Neural progenitor cell (in vitro differentiated cells): ENCODE results near the gene PDLIM5. TPM values are rescaled to one million over a fixed set of nuclear protein-coding genes. Genes with fewer than 3 reads are reported as not detected.

Experiments
- DNase-seq: peaks from one replicate; pipeline ENCODE4 v3.0.0-alpha.2; 2016; ENCODE audit warnings: low spot score
- H2AFZ ChIP-seq: fragments of 200-600 bp; sonication (generic); replicated peaks from 2 replicates; pipeline ENCODE4 v1.6.1; 2016; ENCODE audit warnings: antibody characterized with exemption
- H3F3A ChIP-seq: fragments of 200-600 bp; sonication (generic); 2 replicates; pipeline ENCODE4 v1.6.1; 2016; ENCODE audit warnings: antibody characterized with exemption, low read depth
- H3K27ac ChIP-seq: fragments of 200-600 bp; sonication (generic); 2 replicates; pipeline ENCODE4 v1.5.1; 2016; ENCODE audit warnings: mild to moderate bottlenecking
- H3K27me3 ChIP-seq: fragments of 200-600 bp; sonication (generic); 2 replicates; pipeline ENCODE4 v1.6.1; 2016; ENCODE audit warnings: mild to moderate bottlenecking, moderate library complexity
- H3K36me3 ChIP-seq: fragments of 200-600 bp; sonication (generic); 2 replicates; pipeline ENCODE4 v1.5.1; 2016
- H3K4me1 ChIP-seq: fragments of 200-600 bp; sonication (generic); 2 replicates; pipeline ENCODE4 v1.6.1; 2016; ENCODE audit warnings: mixed run types
- H3K4me2 ChIP-seq: fragments of 200-600 bp; sonication (generic); 2 replicates; pipeline ENCODE4 v1.6.1; 2016
- H3K4me3 ChIP-seq: fragments of 200-600 bp; sonication (generic); 2 replicates; pipeline ENCODE4 v1.5.1; 2016
- H3K79me2 ChIP-seq: fragments of 200-600 bp; sonication (generic); 2 replicates; pipeline ENCODE4 v1.6.1; 2016; ENCODE audit warnings: low read depth
- H3K9ac ChIP-seq: fragments of 200-600 bp; sonication (generic); 2 replicates; pipeline ENCODE4 v1.6.1; 2016
- H3K9me3 ChIP-seq: fragments of 200-600 bp; sonication (generic); 2 replicates; pipeline ENCODE4 v1.5.1; 2016; ENCODE audit warnings: low read depth
- H4K20me1 ChIP-seq: fragments of 200-600 bp; sonication (generic); 2 replicates; pipeline ENCODE4 v1.6.1; 2016; ENCODE audit warnings: low read depth
- H3K27ac Mint-ChIP-seq: 3 replicates; pipeline ENCODE4 v1.8.0; 2021; ENCODE audit warnings: mixed read lengths
- H3K27me3 Mint-ChIP-seq: 2 replicates; pipeline ENCODE4 v1.8.0; 2022; ENCODE audit warnings: low read depth, mild to moderate bottlenecking, inconsistent platforms, moderate library complexity, mixed read lengths; ENCODE audit not compliant: insufficient read depth
- H3K36me3 Mint-ChIP-seq: 3 replicates; pipeline ENCODE4 v1.8.0; 2021; ENCODE audit warnings: mixed read lengths
- H3K4me1 Mint-ChIP-seq: 3 replicates; pipeline ENCODE4 v1.8.0; 2021; ENCODE audit warnings: mixed read lengths
- H3K4me3 Mint-ChIP-seq: 3 replicates; pipeline ENCODE4 v1.8.0; 2021; ENCODE audit warnings: mild to moderate bottlenecking, moderate library complexity, mixed read lengths
- H3K9me3 Mint-ChIP-seq: 3 replicates; pipeline ENCODE4 v1.8.0; 2020; ENCODE audit warnings: mixed read lengths
- CTCF ChIP-seq: fragments of 200-600 bp; sonication (generic); IDR thresholded peaks from 2 replicates; pipeline ENCODE4 v1.5.1; 2017; ENCODE audit warnings: antibody characterized with exemption, mild to moderate bottlenecking
- EZH2 ChIP-seq: fragments of 200-600 bp; sonication (generic); IDR thresholded peaks from 2 replicates; pipeline ENCODE4 v1.6.1; 2017; ENCODE audit warnings: antibody characterized with exemption, mild to moderate bottlenecking, moderate library complexity
- EZH2phosphoT487 ChIP-seq: fragments of 200-600 bp; sonication (generic); IDR thresholded peaks from 2 replicates; pipeline ENCODE4 v1.6.1; 2017; ENCODE audit warnings: antibody characterized with exemption
- total RNA-seq: library from RNA; depleted of rRNA; stranded (reverse); fragments of >200 nt; gene quantifications from 2 replicates; pipeline ENCODE4 v1.2.3, GENCODE V29; 2015; ENCODE audit warnings: low replicate concordance

The PDLIM5 gene
- total RNA-seq, 1 donor from 2014 or later: 68.4 TPM

- no peak for TF ChIP-seq EZH2
- no peak for TF ChIP-seq CTCF
- no peak for TF ChIP-seq EZH2phosphoT487
- no peak overlapping the region for H3K4me3 ChIP-seq
- no peak overlapping the region for H3K27ac Mint-ChIP-seq
Measured at GRCh38 chr4:94419956-94420355, 31.8 kb upstream of the PDLIM5 start.

GRCh38 chr4:94420356-94420755, 31.4 kb upstream of the PDLIM5 start:
- DNase-seq: no peak
- no peaks in the 10 kb centered on the region for H3K36me3 ChIP-seq
- no peak overlapping the region for H3K4me2 ChIP-seq
- H3K27ac ChIP-seq: no peak overlapping the region
- peaks cover 3% of the 10 kb centered on the region for H3K27me3 Mint-ChIP-seq
- H3K9me3 Mint-ChIP-seq: peaks cover 28% of the 10 kb centered on the region
- H3F3A ChIP-seq: no peaks in the 10 kb centered on the region
- no peaks in the 10 kb centered on the region for H4K20me1 ChIP-seq
- H2AFZ ChIP-seq: no peak overlapping the region
- H3K4me3 Mint-ChIP-seq: no peak overlapping the region
- H3K79me2 ChIP-seq: no peaks in the 10 kb centered on the region
- H3K36me3 Mint-ChIP-seq: peaks cover 4% of the 10 kb centered on the region
- no peak overlapping the region for H3K27ac Mint-ChIP-seq
- peaks cover 9% of the 10 kb centered on the region for H3K4me1 ChIP-seq
- no peak for TF ChIP-seq EZH2
- TF ChIP-seq CTCF: no peak
- TF ChIP-seq EZH2phosphoT487: no peak
- no peak overlapping the region for H3K4me3 ChIP-seq
- H3K9me3 ChIP-seq: no peaks in the 10 kb centered on the region
- no peaks in the 10 kb centered on the region for H3K4me1 Mint-ChIP-seq
- no peaks in the 10 kb centered on the region for H3K27me3 ChIP-seq
- H3K9ac ChIP-seq: no peak overlapping the region

More at GRCh38 chr4:94419956-94420355, 31.8 kb upstream of the PDLIM5 start:
- Histone ChIP-seq H3K4me2 (no peak overlapping the region), H2AFZ (no peak overlapping the region), H3K4me1 (peaks cover 9% of the 10 kb centered on the region), H3K9ac (no peak overlapping the region), H3K79me2 (no peaks in the 10 kb centered on the region), H3F3A (no peaks in the 10 kb centered on the region), H3K27me3 (no peaks in the 10 kb centered on the region), H3K27ac (no peak overlapping the region), H3K9me3 (no peaks in the 10 kb centered on the region), H4K20me1 (no peaks in the 10 kb centered on the region), H3K36me3 (no peaks in the 10 kb centered on the region)
- Mint-ChIP-seq H3K4me3 (no peak overlapping the region), H3K9me3 (peaks cover 26% of the 10 kb centered on the region), H3K4me1 (no peaks in the 10 kb centered on the region), H3K27me3 (peaks cover 3% of the 10 kb centered on the region), H3K36me3 (peaks cover 4% of the 10 kb centered on the region)
- DNase-seq: no peak

GRCh38 chr4:94426783-94427182, 25.0 kb upstream of the PDLIM5 start:
- no peak overlapping the region for H3K4me2 ChIP-seq
- no peak overlapping the region for H3K9ac ChIP-seq
- no peaks in the 10 kb centered on the region for H4K20me1 ChIP-seq
- peaks cover 32% of the 10 kb centered on the region for H3K9me3 Mint-ChIP-seq
- no peak overlapping the region for H3K27ac ChIP-seq
- no peaks in the 10 kb centered on the region for H3F3A ChIP-seq
- no peaks in the 10 kb centered on the region for H3K79me2 ChIP-seq
- H3K9me3 ChIP-seq: peaks cover 17% of the 10 kb centered on the region
- H3K4me1 Mint-ChIP-seq: no peaks in the 10 kb centered on the region
- no peaks in the 10 kb centered on the region for H3K27me3 ChIP-seq
- no peak overlapping the region for H3K4me3 Mint-ChIP-seq
- no peak overlapping the region for H3K27ac Mint-ChIP-seq
- TF ChIP-seq EZH2phosphoT487 (no peak), EZH2 (no peak), CTCF (no peak)
- no peak for DNase-seq
- peaks cover 10% of the 10 kb centered on the region for H3K27me3 Mint-ChIP-seq
- peaks cover 1% of the 10 kb centered on the region for H3K36me3 Mint-ChIP-seq
- H2AFZ ChIP-seq: no peak overlapping the region
- H3K4me1 ChIP-seq: no peaks in the 10 kb centered on the region
- no peak overlapping the region for H3K4me3 ChIP-seq
- peaks cover 5% of the 10 kb centered on the region for H3K36me3 ChIP-seq
